DND-41 (cell line): ENCODE measurements around the gene PPP1R10.
"Not testable (repeated sequence)": the region's sequence is repeated elsewhere in the genome, so short reads cannot be mapped to it uniquely, and the experiment has no call there.

Experiments
- ATAC-seq: fragments of 200-7000 bp; cut with Tn5 transposase; 3 replicates; pipeline ENCODE4 v1.9.1; 2021; ENCODE audit warnings: low read depth; ENCODE audit not compliant: insufficient read depth
- DNase-seq: peaks from one replicate; pipeline ENCODE4 v3.0.0-alpha.2; 2020
- H2AFZ ChIP-seq: 2 replicates; pipeline ENCODE4 v1.6.0; 2012; ENCODE audit warnings: low read depth, low read length
- H3K27ac ChIP-seq: 2 replicates; pipeline ENCODE4 v1.5.1; 2012; ENCODE audit warnings: low read length, inconsistent platforms
- H3K27me3 ChIP-seq: fragments of 200-600 bp; sonication (generic); 2 replicates; pipeline ENCODE4 v1.6.0; 2012; ENCODE audit warnings: low read length, mild to moderate bottlenecking, inconsistent platforms; ENCODE audit not compliant: insufficient read depth, poor library complexity
- H3K36me3 ChIP-seq: 2 replicates; pipeline ENCODE4 v1.5.1; 2012; ENCODE audit warnings: low read length, inconsistent platforms; ENCODE audit not compliant: insufficient read depth
- H3K4me1 ChIP-seq: 2 replicates; pipeline ENCODE4 v1.5.1; 2012; ENCODE audit warnings: mild to moderate bottlenecking, low read length; ENCODE audit not compliant: insufficient read depth
- H3K4me2 ChIP-seq: 2 replicates; pipeline ENCODE4 v1.6.0; 2012; ENCODE audit warnings: mild to moderate bottlenecking, moderate library complexity, low read length, inconsistent platforms; ENCODE audit not compliant: insufficient read depth
- H3K4me3 ChIP-seq, 2 experiments: fragments of 200-600 bp in 1 of 2; shearing (Covaris generic) in 1 of 2; 2 replicates each; pipeline ENCODE4 v1.5.1; 2012 to 2016; ENCODE audit warnings: inconsistent platforms in 2 of 2, low read length in 2 of 2, mild to moderate bottlenecking in 2 of 2, low read depth in 1 of 2, moderate library complexity in 1 of 2
- H3K79me2 ChIP-seq: 2 replicates; pipeline ENCODE4 v1.6.0; 2012; ENCODE audit warnings: low read length, inconsistent platforms; ENCODE audit not compliant: insufficient read depth
- H3K9ac ChIP-seq: 2 replicates; pipeline ENCODE4 v1.6.0; 2012; ENCODE audit warnings: low read depth, mild to moderate bottlenecking, inconsistent platforms, low read length, moderate library complexity
- H3K9me3 ChIP-seq: 2 replicates; pipeline ENCODE4 v1.5.1; 2012; ENCODE audit warnings: low read length, moderate library complexity, mild to moderate bottlenecking, inconsistent platforms; ENCODE audit not compliant: insufficient read depth, severe bottlenecking
- H4K20me1 ChIP-seq: 2 replicates; pipeline ENCODE4 v1.6.0; 2012; ENCODE audit warnings: low read length; ENCODE audit not compliant: insufficient read depth
- EZH2 ChIP-seq: IDR thresholded peaks from 3 replicates; pipeline ENCODE4 v1.6.1; 2012; ENCODE audit warnings: borderline replicate concordance, low read depth, mild to moderate bottlenecking, moderate library complexity, low read length, inconsistent platforms; ENCODE audit not compliant: severe bottlenecking
- TF ChIP-seq, protein P1 (sequence below): IDR thresholded peaks from 2 replicates; pipeline ENCODE4 v1.5.1; 2012; ENCODE audit warnings: borderline replicate concordance, low read length, moderate library complexity, mild to moderate bottlenecking; ENCODE audit not compliant: poor library complexity, severe bottlenecking; ENCODE audit errors: extremely low read depth

Gene PPP1R10

DNA sequence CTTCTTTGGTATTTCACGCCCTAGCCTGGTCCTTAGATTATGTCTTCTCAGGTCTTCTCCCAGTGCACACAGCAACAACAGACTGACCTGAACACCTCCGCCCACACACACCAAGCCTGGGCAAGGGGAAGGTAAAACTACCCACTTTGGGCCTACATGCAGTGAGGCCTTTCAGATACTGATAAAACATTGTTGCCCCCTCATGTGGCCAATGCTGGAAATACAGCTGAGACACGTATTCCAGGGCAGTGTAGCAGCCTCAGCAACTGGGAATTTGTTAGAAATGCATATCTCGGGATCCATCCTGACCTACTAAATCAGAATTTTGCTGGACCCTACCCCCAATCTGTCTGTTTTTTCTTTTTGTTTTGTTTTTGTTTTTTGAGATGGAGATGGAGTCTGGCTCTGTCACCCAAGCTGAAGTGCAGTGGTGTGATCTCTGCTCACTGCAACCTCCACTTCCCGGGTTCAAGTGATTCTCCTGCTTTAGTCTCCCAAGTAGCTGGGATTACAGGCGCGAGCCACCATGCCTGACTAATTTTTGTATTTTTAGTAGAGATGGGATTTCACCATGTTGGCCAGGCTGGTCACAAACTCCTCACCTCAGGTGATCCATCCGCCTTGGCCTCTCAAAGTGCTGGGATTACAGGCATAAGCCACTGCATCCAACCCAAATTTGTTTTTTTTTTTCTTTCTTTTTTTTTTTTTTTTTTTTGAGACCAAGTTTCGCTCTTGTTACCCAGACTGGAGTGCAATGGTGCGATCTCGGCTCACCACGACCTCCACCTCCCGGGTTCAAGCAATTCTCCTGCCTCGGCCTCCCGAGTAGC is 19.5 kb downstream of the PPP1R10 start:
- TF ChIP-seq, protein P1, sequence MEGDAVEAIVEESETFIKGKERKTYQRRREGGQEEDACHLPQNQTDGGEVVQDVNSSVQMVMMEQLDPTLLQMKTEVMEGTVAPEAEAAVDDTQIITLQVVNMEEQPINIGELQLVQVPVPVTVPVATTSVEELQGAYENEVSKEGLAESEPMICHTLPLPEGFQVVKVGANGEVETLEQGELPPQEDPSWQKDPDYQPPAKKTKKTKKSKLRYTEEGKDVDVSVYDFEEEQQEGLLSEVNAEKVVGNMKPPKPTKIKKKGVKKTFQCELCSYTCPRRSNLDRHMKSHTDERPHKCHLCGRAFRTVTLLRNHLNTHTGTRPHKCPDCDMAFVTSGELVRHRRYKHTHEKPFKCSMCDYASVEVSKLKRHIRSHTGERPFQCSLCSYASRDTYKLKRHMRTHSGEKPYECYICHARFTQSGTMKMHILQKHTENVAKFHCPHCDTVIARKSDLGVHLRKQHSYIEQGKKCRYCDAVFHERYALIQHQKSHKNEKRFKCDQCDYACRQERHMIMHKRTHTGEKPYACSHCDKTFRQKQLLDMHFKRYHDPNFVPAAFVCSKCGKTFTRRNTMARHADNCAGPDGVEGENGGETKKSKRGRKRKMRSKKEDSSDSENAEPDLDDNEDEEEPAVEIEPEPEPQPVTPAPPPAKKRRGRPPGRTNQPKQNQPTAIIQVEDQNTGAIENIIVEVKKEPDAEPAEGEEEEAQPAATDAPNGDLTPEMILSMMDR: peak; percentile 89
- peaks cover 29% of the 10 kb centered on the region for H4K20me1 ChIP-seq
- ATAC-seq (peak; percentile 82), DNase-seq (peak; percentile 83)
- H3K36me3 ChIP-seq: peaks cover 52% of the 10 kb centered on the region
- not testable (repeated sequence) for H3K79me2 ChIP-seq, H3K9me3 ChIP-seq, H3K4me3 ChIP-seq, H3K4me2 ChIP-seq, H3K4me1 ChIP-seq, H3K27ac ChIP-seq, H3K9ac ChIP-seq, H3K27me3 ChIP-seq, H2AFZ ChIP-seq

DNA sequence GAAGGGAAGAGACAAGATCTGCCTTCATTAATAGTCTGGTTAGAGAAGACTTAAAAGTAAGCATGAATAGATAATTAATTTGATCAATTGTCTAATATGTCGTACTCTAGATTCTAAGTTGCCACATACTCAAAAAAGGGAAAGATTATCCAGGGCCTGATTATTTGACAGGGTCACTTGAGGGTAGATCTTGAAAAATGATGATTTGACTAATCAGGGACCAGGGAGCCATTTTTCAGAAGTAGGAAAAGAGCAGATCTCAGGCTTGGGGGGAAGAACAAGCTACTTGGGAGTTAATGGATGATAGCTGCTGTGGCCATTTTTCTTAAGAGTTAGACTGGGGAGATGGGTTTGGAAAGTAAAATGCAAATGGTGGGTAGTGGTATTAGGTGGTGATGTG is 24.8 kb downstream of the PPP1R10 start:
- Histone ChIP-seq H3K4me1 (no peaks in the 10 kb centered on the region), H3K4me2 (no peak overlapping the region), H3K79me2 (peaks cover 29% of the 10 kb centered on the region), H3K27me3 (no peaks in the 10 kb centered on the region), H3K36me3 (peaks cover 79% of the 10 kb centered on the region), H4K20me1 (peaks cover 20% of the 10 kb centered on the region), H2AFZ (no peak overlapping the region), H3K4me3 (no peak overlapping the region), H3K27ac (no peak overlapping the region), H3K9ac (no peak overlapping the region), H3K9me3 (no peaks in the 10 kb centered on the region)
- no peak for ATAC-seq
- no peak for TF ChIP-seq EZH2
- TF ChIP-seq, protein P1: no peak
- no peak for DNase-seq

- H3K4me3 ChIP-seq: no peak overlapping the region
- DNase-seq: no peak
- H4K20me1 ChIP-seq: peaks cover 20% of the 10 kb centered on the region
- H3K27me3 ChIP-seq: no peaks in the 10 kb centered on the region
- H3K9me3 ChIP-seq: no peaks in the 10 kb centered on the region
- H3K9ac ChIP-seq: no peak overlapping the region
- H3K4me1 ChIP-seq: no peaks in the 10 kb centered on the region
- peaks cover 29% of the 10 kb centered on the region for H3K79me2 ChIP-seq
- H3K4me2 ChIP-seq: no peak overlapping the region
- ATAC-seq: no peak
- H2AFZ ChIP-seq: no peak overlapping the region
- H3K27ac ChIP-seq: no peak overlapping the region
- H3K36me3 ChIP-seq: peaks cover 91% of the 10 kb centered on the region
- no peak for TF ChIP-seq EZH2
- TF ChIP-seq, protein P1: no peak
Observed at GRCh38 chr6:30591008-30591407, 26.0 kb downstream of the PPP1R10 start.
